Vagina (tissue), 2 donors: ENCODE data around the gene ACOT11.

ENCODE experiments used
- CTCF ChIP-seq, 3 experiments: fragments of 450-650 bp in 2 of 3; fragments of 200-600 bp in 1 of 3; sonication (generic) in 1 of 3; IDR thresholded peaks; one replicate each; pipeline ENCODE4 v1.5.1; 2017 to 2019; ENCODE audit warnings: antibody characterized with exemption in 3 of 3, mild to moderate bottlenecking in 2 of 3, moderate library complexity in 2 of 3
- POLR2A ChIP-seq, 2 donors: fragments of 450-650 bp; IDR thresholded peaks; one replicate each; pipeline ENCODE4 v1.6.1; 2017; ENCODE audit warnings: antibody characterized with exemption in 2 of 2, mild to moderate bottlenecking in 2 of 2, moderate library complexity in 2 of 2

- TF ChIP-seq POLR2A (IDR thresholded peaks at IDR 0.05) (no peak), CTCF (IDR thresholded peaks at IDR 0.05) (no peak)
Measured at GRCh38 chr1:54528613-54529012, 19.4 kb upstream of the ACOT11 start.
